Mucosa of descending colon (tissue), 3 donors: Measurements from ENCODE around the gene MIOX. TPM values are rescaled to one million over a fixed set of nuclear protein-coding genes. Genes with fewer than 3 reads are reported as not detected.

Experiments used
- ATAC-seq: fragments of 200-7000 bp; cut with Tn5 transposase; one replicate; pipeline ENCODE4 v1.9.1; 2020; ENCODE audit warnings: mild to moderate bottlenecking, moderate library complexity
- DNase-seq, 3 donors: peaks; one replicate each; pipeline ENCODE4 v3.0.0-alpha.2; 2020
- H3K36me3 ChIP-seq: fragments of 200-600 bp; one replicate; pipeline ENCODE4 v1.8.0; 2021; ENCODE audit warnings: low read depth, mild to moderate bottlenecking
- H3K4me1 ChIP-seq: fragments of 200-600 bp; one replicate; pipeline ENCODE4 v1.8.0; 2021; ENCODE audit warnings: low read depth, mild to moderate bottlenecking
- H3K4me3 ChIP-seq: fragments of 200-600 bp; one replicate; pipeline ENCODE4 v1.8.0; 2021; ENCODE audit warnings: mild to moderate bottlenecking
- H3K9me3 ChIP-seq: fragments of 200-600 bp; one replicate; pipeline ENCODE4 v1.8.0; 2021; ENCODE audit warnings: mild to moderate bottlenecking
- CTCF ChIP-seq: fragments of 200-600 bp; IDR thresholded peaks from one replicate; pipeline ENCODE4 v1.8.0; 2022; ENCODE audit warnings: antibody characterized with exemption, mild to moderate bottlenecking
- intact Hi-C, 2 donors: fragments of 100-400 bp; cut with DNase I in 1 of 2; cut with micrococcal nuclease in 1 of 2; formaldehyde crosslinking; loops; one replicate each; pipeline versions ENCODE4 v1.11.0 to v1.11.1; 2022; cut with DNase I, micrococcal nuclease
- total RNA-seq, 3 donors: library from RNA; stranded (reverse); fragmentation: NEBNext Ultra II Directional in 2 of 3; extraction: Animal tissue kit (Norgen Biotek cat#: 25700) in 2 of 3; gene quantifications; one replicate each; pipeline versions ENCODE4 v1.2.1 to v1.2.4, GENCODE V29; 2021 to 2023
- donor health status: DM: no; HTN: no; CAD: no; lungs with moderate emphysema.
- donor health status: DM: no; HTN: no; CAD: no.
- donor health status: DM: no; HTN: yes; CAD: no.

The MIOX gene
- total RNA-seq, 3 donors from 2014 or later = not detected

GRCh38 chr22:50507991-50508884, 21.6 kb downstream of the MIOX start, which contains the start of gene NCAPH2:
Gene NCAPH2 (plus strand): TSS chr22:50508224. CDS start chr22:50508338, 114 bp downstream.
- DNase-seq = peak; percentile 98
- no peak for TF ChIP-seq CTCF
- peaks cover 19% of the 10 kb centered on the region for H3K4me1 ChIP-seq
- H3K36me3 ChIP-seq = peaks cover 6% of the 10 kb centered on the region
- H3K4me3 ChIP-seq = peak within 1 kb of the TSS; percentile 46
- intact Hi-C loops = no loop called here
- ATAC-seq = peak; percentile 87
- H3K9me3 ChIP-seq = no peaks in the 10 kb centered on the region

GRCh38 chr22:50508897-50509296, 22.2 kb downstream of the MIOX start:
- Histone ChIP-seq H3K4me1 (peaks cover 19% of the 10 kb centered on the region), H3K36me3 (peaks cover 6% of the 10 kb centered on the region), H3K4me3 (no peak overlapping the region), H3K9me3 (no peaks in the 10 kb centered on the region)
- intact Hi-C loops = no loop called here
- DNase-seq (no peak), ATAC-seq (no peak)
- TF ChIP-seq CTCF = no peak

GRCh38 chr22:50513175-50513574, 26.5 kb downstream of the MIOX start:
- Histone ChIP-seq H3K4me1 (peaks cover 8% of the 10 kb centered on the region), H3K36me3 (no peaks in the 10 kb centered on the region), H3K9me3 (no peaks in the 10 kb centered on the region), H3K4me3 (no peak overlapping the region)
- TF ChIP-seq CTCF = no peak
- DNase-seq = no peak
- intact Hi-C loops = no loop called here
- no peak for ATAC-seq

GRCh38 chr22:50516068-50516467, 29.4 kb downstream of the MIOX start:
- Histone ChIP-seq H3K4me1 (no peaks in the 10 kb centered on the region), H3K9me3 (no peaks in the 10 kb centered on the region), H3K4me3 (no peak overlapping the region), H3K36me3 (no peaks in the 10 kb centered on the region)
- DNase-seq (no peak), ATAC-seq (no peak)
- intact Hi-C loops = no loop called here
- TF ChIP-seq CTCF = no peak

- no peak overlapping the region for H3K4me3 ChIP-seq
- no peak for TF ChIP-seq CTCF
- no peaks in the 10 kb centered on the region for H3K9me3 ChIP-seq
- no peaks in the 10 kb centered on the region for H3K4me1 ChIP-seq
- DNase-seq (no peak), ATAC-seq (no peak)
- H3K36me3 ChIP-seq = no peaks in the 10 kb centered on the region
- intact Hi-C loops = no loop called here
These were observed 30.2 kb downstream of the MIOX start for GRCh38 chr22:50516891-50517290.
